GM23338 (cell line): ENCODE results near the gene RAPGEF3. TPM values are rescaled to one million over a fixed set of nuclear protein-coding genes. Genes with fewer than 3 reads are reported as not detected.

ENCODE experiments used
- ATAC-seq: fragments of 200-7000 bp; cut with Tn5 transposase; 3 replicates; pipeline ENCODE4 v1.9.1; 2020
- DNase-seq: peaks from one replicate; pipeline ENCODE4 v3.0.0-alpha.2; 2015; ENCODE audit warnings: low spot score
- H2AFZ ChIP-seq: fragments of 200-600 bp; sonication (generic); 2 replicates; pipeline ENCODE4 v1.8.0; 2016; ENCODE audit warnings: antibody characterized with exemption, mild to moderate bottlenecking, moderate library complexity
- H3F3A ChIP-seq: fragments of 200-600 bp; sonication (generic); replicated peaks from 2 replicates; pipeline ENCODE4 v1.8.0; 2017; ENCODE audit warnings: antibody characterized with exemption, mixed run types, low read depth
- H3K27ac ChIP-seq: fragments of 200-600 bp; sonication (generic); 2 replicates; pipeline ENCODE4 v1.6.1; 2016; ENCODE audit warnings: low read depth
- H3K27me3 ChIP-seq: fragments of 200-600 bp; sonication (generic); 2 replicates; pipeline ENCODE4 v1.8.0; 2016; ENCODE audit warnings: mild to moderate bottlenecking, mixed run types, moderate library complexity; ENCODE audit not compliant: insufficient read depth
- H3K36me3 ChIP-seq: fragments of 200-600 bp; sonication (generic); 2 replicates; pipeline ENCODE4 v1.8.0; 2016; ENCODE audit warnings: mild to moderate bottlenecking; ENCODE audit not compliant: insufficient read depth
- H3K4me1 ChIP-seq: fragments of 200-600 bp; sonication (generic); 2 replicates; pipeline ENCODE4 v1.8.0; 2016; ENCODE audit warnings: mild to moderate bottlenecking, moderate library complexity; ENCODE audit not compliant: insufficient read depth
- H3K4me2 ChIP-seq: fragments of 200-600 bp; sonication (generic); 2 replicates; pipeline ENCODE4 v1.7.1; 2017; ENCODE audit warnings: mixed run types
- H3K4me3 ChIP-seq: fragments of 200-600 bp; sonication (generic); 2 replicates; pipeline ENCODE4 v1.6.1; 2016; ENCODE audit warnings: mixed run types
- H3K79me2 ChIP-seq: fragments of 200-600 bp; sonication (generic); replicated peaks from 2 replicates; pipeline ENCODE4 v1.8.0; 2017; ENCODE audit warnings: mild to moderate bottlenecking; ENCODE audit not compliant: insufficient read depth
- H3K9me2 ChIP-seq: fragments of 200-600 bp; sonication (generic); 2 replicates; pipeline ENCODE4 v1.8.0; 2017; ENCODE audit not compliant: insufficient read depth
- H4K20me1 ChIP-seq: fragments of 200-600 bp; sonication (generic); replicated peaks from 2 replicates; pipeline ENCODE4 v1.8.0; 2017; ENCODE audit warnings: mild to moderate bottlenecking; ENCODE audit not compliant: insufficient read depth
- H3K27ac Mint-ChIP-seq: 2 replicates; pipeline ENCODE4 v1.8.0; 2020; ENCODE audit warnings: inconsistent platforms, mild to moderate bottlenecking, moderate library complexity, mixed read lengths
- H3K27me3 Mint-ChIP-seq: 3 replicates; pipeline ENCODE4 v1.8.0; 2022; ENCODE audit warnings: low read depth, mild to moderate bottlenecking, moderate library complexity, mixed read lengths, inconsistent platforms; ENCODE audit not compliant: insufficient read depth, poor library complexity
- H3K36me3 Mint-ChIP-seq: 3 replicates; pipeline ENCODE4 v1.8.0; 2021; ENCODE audit warnings: low read depth, mild to moderate bottlenecking, inconsistent platforms, moderate library complexity, mixed read lengths
- H3K4me1 Mint-ChIP-seq: 3 replicates; pipeline ENCODE4 v1.8.0; 2020; ENCODE audit warnings: mild to moderate bottlenecking, inconsistent platforms, mixed read lengths
- H3K4me3 Mint-ChIP-seq: 3 replicates; pipeline ENCODE4 v1.8.0; 2021; ENCODE audit warnings: moderate library complexity, mild to moderate bottlenecking, inconsistent platforms, mixed read lengths
- H3K9me3 Mint-ChIP-seq: 3 replicates; pipeline ENCODE4 v1.8.0; 2020; ENCODE audit warnings: moderate library complexity, mild to moderate bottlenecking, inconsistent platforms, mixed read lengths
- CREB1 ChIP-seq: fragments of 250-450 bp; sonication (Bioruptor Pico); IDR thresholded peaks from 2 replicates; pipeline ENCODE4 v1.5.0; 2020; ENCODE audit warnings: low read depth, mild to moderate bottlenecking, moderate library complexity
- EZH2 ChIP-seq: fragments of 200-600 bp; sonication (generic); IDR thresholded peaks from one replicate; pipeline ENCODE4 v1.8.0; 2017; ENCODE audit warnings: antibody characterized with exemption, mild to moderate bottlenecking, low read depth; ENCODE audit not compliant: unreplicated experiment
- EZH2phosphoT487 ChIP-seq: fragments of 200-600 bp; sonication (generic); IDR thresholded peaks from one replicate; pipeline ENCODE4 v1.8.1; 2018; ENCODE audit warnings: antibody characterized with exemption; ENCODE audit not compliant: unreplicated experiment
- JUNB ChIP-seq: IDR thresholded peaks from one replicate; pipeline ENCODE4 v1.6.1; 2016; ENCODE audit warnings: antibody characterized with exemption; ENCODE audit not compliant: unreplicated experiment
- NANOG ChIP-seq: IDR thresholded peaks from 2 replicates; pipeline ENCODE4 v1.6.1; 2016; ENCODE audit warnings: antibody characterized with exemption, borderline replicate concordance
- POLR2AphosphoS5 ChIP-seq: IDR thresholded peaks from 2 replicates; pipeline ENCODE4 v1.6.1; 2016; ENCODE audit warnings: antibody characterized with exemption, low read depth
- STAT1 ChIP-seq: IDR thresholded peaks from one replicate; pipeline ENCODE4 v1.6.1; 2016; ENCODE audit warnings: antibody characterized with exemption; ENCODE audit not compliant: unreplicated experiment
- ZNF114 ChIP-seq: fragments of 250-450 bp; sonication (Bioruptor Pico); IDR thresholded peaks from 2 replicates; pipeline ENCODE4 v1.5.0; 2020; ENCODE audit warnings: mild to moderate bottlenecking, moderate library complexity
- ZNF331 ChIP-seq: fragments of 250-450 bp; sonication (Bioruptor Pico); IDR thresholded peaks from 2 replicates; pipeline ENCODE4 v1.5.0; 2020; ENCODE audit warnings: low read depth, mild to moderate bottlenecking, moderate library complexity
- polyA plus RNA-seq: library from polyadenylated mRNA; unstranded; fragments of >200 nt; fragmentation: Nextera tagmentation; extraction: Ambion mirVana; gene quantifications from 2 replicates; pipeline ENCODE4 v1.2.1, GENCODE V29; 2016
- total RNA-seq: library from RNA; depleted of rRNA; stranded (reverse); fragments of >200 nt; shearing (Covaris generic); gene quantifications from 2 replicates; pipeline ENCODE4 v1.2.3, GENCODE V29; 2014
- TF ChIP-seq, protein P1 (sequence below): IDR thresholded peaks from 2 replicates; pipeline ENCODE4 v1.6.1; 2016; ENCODE audit warnings: antibody characterized with exemption
- TF ChIP-seq, protein P2 (sequence below): fragments of 250-450 bp; sonication (Bioruptor Pico); IDR thresholded peaks from 2 replicates; pipeline ENCODE4 v1.5.0; 2020; ENCODE audit warnings: mild to moderate bottlenecking, moderate library complexity
- TF ChIP-seq, protein P3 (sequence below): IDR thresholded peaks from one replicate; pipeline ENCODE4 v1.6.1; 2018; ENCODE audit warnings: antibody characterized with exemption; ENCODE audit not compliant: unreplicated experiment
- TF ChIP-seq, protein P4 (sequence below), 2 experiments: fragments of 200-600 bp in 1 of 2; sonication (generic) in 1 of 2; conservative IDR thresholded peaks; 2 replicates each; pipeline versions ENCODE4 v1.5.1 to v1.6.1; 2016 to 2017; ENCODE audit warnings: antibody characterized with exemption in 2 of 2, low read depth in 2 of 2, mild to moderate bottlenecking in 2 of 2, moderate library complexity in 1 of 2

The RAPGEF3 gene
- total and polyA plus RNA-seq, 2 experiments from 2014 or later, result 2.3 to 11.8 TPM

DNA sequence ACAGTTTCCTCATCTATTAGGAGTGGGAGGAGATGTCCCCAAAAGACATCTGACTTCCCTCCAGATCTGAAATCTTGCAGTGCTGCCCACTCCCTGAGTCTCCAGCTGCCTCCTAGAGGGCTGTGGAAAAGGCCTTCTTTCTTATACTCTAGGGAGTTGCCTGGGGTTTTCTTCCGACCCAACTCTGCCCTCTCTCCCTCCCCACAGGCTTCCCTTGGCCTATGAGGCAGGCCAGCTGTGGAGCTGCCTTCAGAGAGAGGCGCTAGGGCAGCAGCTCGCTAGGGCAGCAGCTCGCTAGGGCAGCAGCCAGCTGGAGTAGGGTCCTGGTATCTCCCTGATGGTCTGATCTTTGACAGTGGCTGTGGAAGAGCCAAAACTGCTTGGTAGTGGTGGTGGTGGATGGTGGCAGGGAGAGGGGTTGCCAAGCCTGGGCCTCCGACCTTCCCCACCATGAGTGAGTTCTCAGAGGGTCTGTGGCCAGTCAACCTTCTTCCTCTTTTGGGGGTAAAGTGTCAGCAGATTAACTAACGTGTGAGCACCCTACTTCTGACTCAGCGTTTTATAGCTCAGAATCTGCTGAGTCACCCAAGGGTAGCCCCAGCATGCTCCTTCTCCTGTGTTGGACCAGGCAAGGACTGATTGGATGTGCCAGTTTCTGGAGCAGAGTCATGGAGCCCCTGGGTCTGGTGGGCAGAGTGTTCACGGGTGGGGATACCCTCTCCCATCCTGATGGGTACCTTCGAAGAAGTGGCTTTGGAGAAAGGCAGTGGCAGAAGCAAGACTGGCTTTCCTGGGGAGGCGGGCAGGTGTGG is 16.6 kb upstream of the RAPGEF3 start:
- Mint-ChIP-seq H3K4me3 (peak overlapping the region; percentile 90; the same call in 2 of the 3 replicates), H3K27ac (peak overlapping the region; percentile 59), H3K4me1 (peaks cover 52% of the 10 kb centered on the region), H3K36me3 (no peaks in the 10 kb centered on the region), H3K9me3 (no peaks in the 10 kb centered on the region), H3K27me3 (peaks cover 26% of the 10 kb centered on the region)
- peaks cover 15% of the 10 kb centered on the region for H3F3A ChIP-seq
- H3K27ac ChIP-seq, result no peak overlapping the region
- no peaks in the 10 kb centered on the region for H3K9me2 ChIP-seq
- H3K4me2 ChIP-seq, result no peak overlapping the region
- no peak for ATAC-seq
- H3K36me3 ChIP-seq, result no peaks in the 10 kb centered on the region
- no peak for DNase-seq
- H3K79me2 ChIP-seq, result no peaks in the 10 kb centered on the region
- peaks cover 2% of the 10 kb centered on the region; the same call in 1 of the 2 replicates for H4K20me1 ChIP-seq
- TF ChIP-seq JUNB (no peak), EZH2 (no peak), POLR2AphosphoS5 (no peak), ZNF331 (CRISPR knock-in tag) (no peak), ZNF114 (CRISPR knock-in tag) (no peak), CREB1 (CRISPR knock-in tag) (no peak), EZH2phosphoT487 (no peak), NANOG (no peak), STAT1 (no peak)
- TF ChIP-seq, protein P1, sequence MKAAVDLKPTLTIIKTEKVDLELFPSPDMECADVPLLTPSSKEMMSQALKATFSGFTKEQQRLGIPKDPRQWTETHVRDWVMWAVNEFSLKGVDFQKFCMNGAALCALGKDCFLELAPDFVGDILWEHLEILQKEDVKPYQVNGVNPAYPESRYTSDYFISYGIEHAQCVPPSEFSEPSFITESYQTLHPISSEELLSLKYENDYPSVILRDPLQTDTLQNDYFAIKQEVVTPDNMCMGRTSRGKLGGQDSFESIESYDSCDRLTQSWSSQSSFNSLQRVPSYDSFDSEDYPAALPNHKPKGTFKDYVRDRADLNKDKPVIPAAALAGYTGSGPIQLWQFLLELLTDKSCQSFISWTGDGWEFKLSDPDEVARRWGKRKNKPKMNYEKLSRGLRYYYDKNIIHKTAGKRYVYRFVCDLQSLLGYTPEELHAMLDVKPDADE, result no peak
- TF ChIP-seq, protein P2, sequence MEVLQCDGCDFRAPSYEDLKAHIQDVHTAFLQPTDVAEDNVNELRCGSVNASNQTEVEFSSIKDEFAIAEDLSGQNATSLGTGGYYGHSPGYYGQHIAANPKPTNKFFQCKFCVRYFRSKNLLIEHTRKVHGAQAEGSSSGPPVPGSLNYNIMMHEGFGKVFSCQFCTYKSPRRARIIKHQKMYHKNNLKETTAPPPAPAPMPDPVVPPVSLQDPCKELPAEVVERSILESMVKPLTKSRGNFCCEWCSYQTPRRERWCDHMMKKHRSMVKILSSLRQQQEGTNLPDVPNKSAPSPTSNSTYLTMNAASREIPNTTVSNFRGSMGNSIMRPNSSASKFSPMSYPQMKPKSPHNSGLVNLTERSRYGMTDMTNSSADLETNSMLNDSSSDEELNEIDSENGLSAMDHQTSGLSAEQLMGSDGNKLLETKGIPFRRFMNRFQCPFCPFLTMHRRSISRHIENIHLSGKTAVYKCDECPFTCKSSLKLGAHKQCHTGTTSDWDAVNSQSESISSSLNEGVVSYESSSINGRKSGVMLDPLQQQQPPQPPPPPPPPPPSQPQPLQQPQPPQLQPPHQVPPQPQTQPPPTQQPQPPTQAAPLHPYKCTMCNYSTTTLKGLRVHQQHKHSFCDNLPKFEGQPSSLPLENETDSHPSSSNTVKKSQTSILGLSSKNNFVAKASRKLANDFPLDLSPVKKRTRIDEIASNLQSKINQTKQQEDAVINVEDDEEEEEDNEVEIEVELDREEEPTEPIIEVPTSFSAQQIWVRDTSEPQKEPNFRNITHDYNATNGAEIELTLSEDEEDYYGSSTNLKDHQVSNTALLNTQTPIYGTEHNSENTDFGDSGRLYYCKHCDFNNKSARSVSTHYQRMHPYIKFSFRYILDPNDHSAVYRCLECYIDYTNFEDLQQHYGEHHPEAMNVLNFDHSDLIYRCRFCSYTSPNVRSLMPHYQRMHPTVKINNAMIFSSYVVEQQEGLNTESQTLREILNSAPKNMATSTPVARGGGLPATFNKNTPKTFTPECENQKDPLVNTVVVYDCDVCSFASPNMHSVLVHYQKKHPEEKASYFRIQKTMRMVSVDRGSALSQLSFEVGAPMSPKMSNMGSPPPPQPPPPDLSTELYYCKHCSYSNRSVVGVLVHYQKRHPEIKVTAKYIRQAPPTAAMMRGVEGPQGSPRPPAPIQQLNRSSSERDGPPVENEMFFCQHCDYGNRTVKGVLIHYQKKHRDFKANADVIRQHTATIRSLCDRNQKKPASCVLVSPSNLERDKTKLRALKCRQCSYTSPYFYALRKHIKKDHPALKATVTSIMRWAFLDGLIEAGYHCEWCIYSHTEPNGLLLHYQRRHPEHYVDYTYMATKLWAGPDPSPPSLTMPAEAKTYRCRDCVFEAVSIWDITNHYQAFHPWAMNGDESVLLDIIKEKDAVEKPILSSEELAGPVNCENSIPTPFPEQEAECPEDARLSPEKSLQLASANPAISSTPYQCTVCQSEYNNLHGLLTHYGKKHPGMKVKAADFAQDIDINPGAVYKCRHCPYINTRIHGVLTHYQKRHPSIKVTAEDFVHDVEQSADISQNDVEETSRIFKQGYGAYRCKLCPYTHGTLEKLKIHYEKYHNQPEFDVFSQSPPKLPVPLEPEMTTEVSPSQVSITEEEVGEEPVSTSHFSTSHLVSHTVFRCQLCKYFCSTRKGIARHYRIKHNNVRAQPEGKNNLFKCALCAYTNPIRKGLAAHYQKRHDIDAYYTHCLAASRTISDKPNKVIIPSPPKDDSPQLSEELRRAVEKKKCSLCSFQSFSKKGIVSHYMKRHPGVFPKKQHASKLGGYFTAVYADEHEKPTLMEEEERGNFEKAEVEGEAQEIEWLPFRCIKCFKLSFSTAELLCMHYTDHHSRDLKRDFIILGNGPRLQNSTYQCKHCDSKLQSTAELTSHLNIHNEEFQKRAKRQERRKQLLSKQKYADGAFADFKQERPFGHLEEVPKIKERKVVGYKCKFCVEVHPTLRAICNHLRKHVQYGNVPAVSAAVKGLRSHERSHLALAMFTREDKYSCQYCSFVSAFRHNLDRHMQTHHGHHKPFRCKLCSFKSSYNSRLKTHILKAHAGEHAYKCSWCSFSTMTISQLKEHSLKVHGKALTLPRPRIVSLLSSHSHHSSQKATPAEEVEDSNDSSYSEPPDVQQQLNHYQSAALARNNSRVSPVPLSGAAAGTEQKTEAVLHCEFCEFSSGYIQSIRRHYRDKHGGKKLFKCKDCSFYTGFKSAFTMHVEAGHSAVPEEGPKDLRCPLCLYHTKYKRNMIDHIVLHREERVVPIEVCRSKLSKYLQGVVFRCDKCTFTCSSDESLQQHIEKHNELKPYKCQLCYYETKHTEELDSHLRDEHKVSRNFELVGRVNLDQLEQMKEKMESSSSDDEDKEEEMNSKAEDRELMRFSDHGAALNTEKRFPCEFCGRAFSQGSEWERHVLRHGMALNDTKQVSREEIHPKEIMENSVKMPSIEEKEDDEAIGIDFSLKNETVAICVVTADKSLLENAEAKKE (CRISPR knock-in tag), result no peak
- TF ChIP-seq, protein P3, sequence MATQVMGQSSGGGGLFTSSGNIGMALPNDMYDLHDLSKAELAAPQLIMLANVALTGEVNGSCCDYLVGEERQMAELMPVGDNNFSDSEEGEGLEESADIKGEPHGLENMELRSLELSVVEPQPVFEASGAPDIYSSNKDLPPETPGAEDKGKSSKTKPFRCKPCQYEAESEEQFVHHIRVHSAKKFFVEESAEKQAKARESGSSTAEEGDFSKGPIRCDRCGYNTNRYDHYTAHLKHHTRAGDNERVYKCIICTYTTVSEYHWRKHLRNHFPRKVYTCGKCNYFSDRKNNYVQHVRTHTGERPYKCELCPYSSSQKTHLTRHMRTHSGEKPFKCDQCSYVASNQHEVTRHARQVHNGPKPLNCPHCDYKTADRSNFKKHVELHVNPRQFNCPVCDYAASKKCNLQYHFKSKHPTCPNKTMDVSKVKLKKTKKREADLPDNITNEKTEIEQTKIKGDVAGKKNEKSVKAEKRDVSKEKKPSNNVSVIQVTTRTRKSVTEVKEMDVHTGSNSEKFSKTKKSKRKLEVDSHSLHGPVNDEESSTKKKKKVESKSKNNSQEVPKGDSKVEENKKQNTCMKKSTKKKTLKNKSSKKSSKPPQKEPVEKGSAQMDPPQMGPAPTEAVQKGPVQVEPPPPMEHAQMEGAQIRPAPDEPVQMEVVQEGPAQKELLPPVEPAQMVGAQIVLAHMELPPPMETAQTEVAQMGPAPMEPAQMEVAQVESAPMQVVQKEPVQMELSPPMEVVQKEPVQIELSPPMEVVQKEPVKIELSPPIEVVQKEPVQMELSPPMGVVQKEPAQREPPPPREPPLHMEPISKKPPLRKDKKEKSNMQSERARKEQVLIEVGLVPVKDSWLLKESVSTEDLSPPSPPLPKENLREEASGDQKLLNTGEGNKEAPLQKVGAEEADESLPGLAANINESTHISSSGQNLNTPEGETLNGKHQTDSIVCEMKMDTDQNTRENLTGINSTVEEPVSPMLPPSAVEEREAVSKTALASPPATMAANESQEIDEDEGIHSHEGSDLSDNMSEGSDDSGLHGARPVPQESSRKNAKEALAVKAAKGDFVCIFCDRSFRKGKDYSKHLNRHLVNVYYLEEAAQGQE, result no peak
- TF ChIP-seq, protein P4, sequence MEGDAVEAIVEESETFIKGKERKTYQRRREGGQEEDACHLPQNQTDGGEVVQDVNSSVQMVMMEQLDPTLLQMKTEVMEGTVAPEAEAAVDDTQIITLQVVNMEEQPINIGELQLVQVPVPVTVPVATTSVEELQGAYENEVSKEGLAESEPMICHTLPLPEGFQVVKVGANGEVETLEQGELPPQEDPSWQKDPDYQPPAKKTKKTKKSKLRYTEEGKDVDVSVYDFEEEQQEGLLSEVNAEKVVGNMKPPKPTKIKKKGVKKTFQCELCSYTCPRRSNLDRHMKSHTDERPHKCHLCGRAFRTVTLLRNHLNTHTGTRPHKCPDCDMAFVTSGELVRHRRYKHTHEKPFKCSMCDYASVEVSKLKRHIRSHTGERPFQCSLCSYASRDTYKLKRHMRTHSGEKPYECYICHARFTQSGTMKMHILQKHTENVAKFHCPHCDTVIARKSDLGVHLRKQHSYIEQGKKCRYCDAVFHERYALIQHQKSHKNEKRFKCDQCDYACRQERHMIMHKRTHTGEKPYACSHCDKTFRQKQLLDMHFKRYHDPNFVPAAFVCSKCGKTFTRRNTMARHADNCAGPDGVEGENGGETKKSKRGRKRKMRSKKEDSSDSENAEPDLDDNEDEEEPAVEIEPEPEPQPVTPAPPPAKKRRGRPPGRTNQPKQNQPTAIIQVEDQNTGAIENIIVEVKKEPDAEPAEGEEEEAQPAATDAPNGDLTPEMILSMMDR (conservative IDR thresholded peaks at IDR 0.05; ENCODE audit: low read depth in 2 of 2), result no peak
- peaks cover 17% of the 10 kb centered on the region for H3K27me3 ChIP-seq
- H2AFZ ChIP-seq, result no peak overlapping the region
- H3K4me1 ChIP-seq, result peaks cover 37% of the 10 kb centered on the region
- H3K4me3 ChIP-seq, result no peak overlapping the region
